Keratinocyte (primary cell): Measurements from ENCODE around the gene MXRA8. TPM values are rescaled to one million over a fixed set of nuclear protein-coding genes. Genes with fewer than 3 reads are reported as not detected.

Experiments
- DNase-seq: peaks from one replicate; pipeline ENCODE4 v3.0.0-alpha.2; 2011; ENCODE audit warnings: low read depth, missing footprints, low spot score
- FAIRE-seq: peaks from 2 replicates; lab custom pipeline; 2011; peaks lifted over from hg19 to GRCh38; lab: Jason Lieb, UNC
- H2AFZ ChIP-seq: 2 replicates; pipeline ENCODE4 v1.6.0; 2012; ENCODE audit warnings: low read length, control low read depth, inconsistent platforms; ENCODE audit not compliant: control insufficient read depth
- H3K27ac ChIP-seq: 2 replicates; pipeline ENCODE4 v1.5.1; 2011; ENCODE audit warnings: low read length; ENCODE audit not compliant: control insufficient read depth, insufficient read depth
- H3K27me3 ChIP-seq: 3 replicates; pipeline ENCODE4 v1.6.0; 2011; ENCODE audit warnings: low read length; ENCODE audit not compliant: control insufficient read depth, insufficient read depth; ENCODE audit errors: extremely low read depth
- H3K36me3 ChIP-seq, 2 experiments: 2 replicates in 1 of 2; 3 replicates in 1 of 2; pipeline ENCODE4 v1.5.1; 2011; ENCODE audit warnings: low read length in 2 of 2, mild to moderate bottlenecking in 1 of 2; ENCODE audit not compliant: control insufficient read depth in 2 of 2, insufficient read depth in 2 of 2; ENCODE audit errors: extremely low read depth in 1 of 2
- H3K4me1 ChIP-seq: 3 replicates; pipeline ENCODE4 v1.5.1; 2011; ENCODE audit warnings: low read length; ENCODE audit not compliant: control insufficient read depth, insufficient read depth; ENCODE audit errors: extremely low read depth
- H3K4me2 ChIP-seq: 3 replicates; pipeline ENCODE4 v1.6.0; 2011; ENCODE audit warnings: low read depth, low read length; ENCODE audit not compliant: control insufficient read depth, insufficient read depth; ENCODE audit errors: extremely low read depth
- H3K4me3 ChIP-seq, 3 experiments: fragments of 200-600 bp in 1 of 3; sonication (generic) in 1 of 3; 2 replicates in 2 of 3; 3 replicates in 1 of 3; pipeline ENCODE4 v1.5.1; 2011 to 2016; ENCODE audit warnings: low read length in 3 of 3, mild to moderate bottlenecking in 3 of 3, control low read depth in 2 of 3, inconsistent platforms in 1 of 3, low read depth in 1 of 3, mixed read lengths in 1 of 3, mixed run types in 1 of 3, moderate library complexity in 1 of 3; ENCODE audit not compliant: control insufficient read depth in 2 of 3, insufficient read depth in 2 of 3; ENCODE audit errors: extremely low read depth in 1 of 3
- H3K79me2 ChIP-seq: 2 replicates; pipeline ENCODE4 v1.6.0; 2012; ENCODE audit warnings: low read length; ENCODE audit not compliant: control insufficient read depth, insufficient read depth
- H3K9ac ChIP-seq: 3 replicates; pipeline ENCODE4 v1.6.0; 2011; ENCODE audit warnings: low read length; ENCODE audit not compliant: control insufficient read depth, insufficient read depth; ENCODE audit errors: extremely low read depth
- H3K9me1 ChIP-seq: 3 replicates; pipeline ENCODE4 v1.6.0; 2011; ENCODE audit warnings: low read length; ENCODE audit not compliant: control insufficient read depth, insufficient read depth; ENCODE audit errors: extremely low read depth
- H3K9me3 ChIP-seq: 2 replicates; pipeline ENCODE4 v1.5.1; 2012; ENCODE audit warnings: low read depth, low read length; ENCODE audit not compliant: control insufficient read depth
- H4K20me1 ChIP-seq: 3 replicates; pipeline ENCODE4 v1.6.0; 2011; ENCODE audit warnings: low read length; ENCODE audit not compliant: control insufficient read depth, insufficient read depth; ENCODE audit errors: extremely low read depth
- CTCF ChIP-seq, 3 experiments: IDR thresholded peaks in 1 of 3; conservative IDR thresholded peaks in 1 of 3; optimal IDR thresholded peaks in 1 of 3; 2 replicates in 2 of 3; 3 replicates in 1 of 3; pipeline versions ENCODE3 to v1.5.1; 2011; ENCODE audit warnings: low read length in 3 of 3, mild to moderate bottlenecking in 3 of 3, moderate library complexity in 2 of 3, control low read depth in 1 of 3, inconsistent platforms in 1 of 3; ENCODE audit not compliant: insufficient read depth in 2 of 3; ENCODE audit errors: extremely low read depth in 1 of 3
- EZH2 ChIP-seq: IDR thresholded peaks from one replicate; pipeline ENCODE4 v1.6.1; 2012; ENCODE audit warnings: inconsistent platforms, mild to moderate bottlenecking, low read length, moderate library complexity
- dilution Hi-C: fragments of 300-500 bp; cut with MboI; formaldehyde crosslinking; loops from one replicate; pipeline ENCODE4 v1.7.0; 2020; ENCODE audit warnings: low sequenced_read_pairs; ENCODE audit not compliant: extremely low pct_ligation_motif_present
- polyA plus RNA-seq, 5 experiments: library from polyadenylated mRNA; depleted of rRNA in 3 of 5; stranded (reverse) in 3 of 5; stranded (forward) in 1 of 5; unstranded in 1 of 5; fragments of >200 nt; gene quantifications; 1 replicate in 1 of 5; 2 replicates in 3 of 5; 3 replicates in 1 of 5; pipeline versions ENCODE4 v1.2.1 to v1.2.3, GENCODE V29; 2011 to 2012; ENCODE audit warnings: missing spikeins in 2 of 5, low read depth in 1 of 5, low replicate concordance in 1 of 5

Gene MXRA8
- polyA plus RNA-seq, 1 donor (not counting 4 experiments of a cell fraction or from before 2014, with no cell fraction given): not detected

- dilution Hi-C loops: no loop called here
- DNase-seq: no peak
Observed at GRCh38 chr1:1377540-1378205, 19.3 kb upstream of the MXRA8 start.

GRCh38 chr1:1376551-1377226 lies 18.3 kb upstream of the MXRA8 start:
- peaks cover 12% of the 10 kb centered on the region for H3K4me1 ChIP-seq
- no peaks in the 10 kb centered on the region for H3K27me3 ChIP-seq
- TF ChIP-seq EZH2 (no peak), CTCF (optimal IDR thresholded peaks at IDR 0.05 in 1 of 3, IDR thresholded peaks at IDR 0.05 in 1 of 3, conservative IDR thresholded peaks at IDR 0.05 in 1 of 3; ENCODE audit: extremely low read depth in 1 of 3, insufficient read depth in 2 of 3, low read length in 3 of 3) (no peak)
- no peak for FAIRE-seq
- no peak overlapping the region for H3K4me3 ChIP-seq
- dilution Hi-C loops: no loop called here
- H3K9ac ChIP-seq: no peak overlapping the region
- peaks cover under 1 to 18% of the 10 kb centered on the region in 2 experiments for H3K36me3 ChIP-seq
- DNase-seq: no peak
- no peaks in the 10 kb centered on the region for H4K20me1 ChIP-seq
- H2AFZ ChIP-seq: no peak overlapping the region
- no peaks in the 10 kb centered on the region for H3K9me1 ChIP-seq
- no peak overlapping the region for H3K4me2 ChIP-seq
- H3K27ac ChIP-seq: no peak overlapping the region
- peaks cover 26% of the 10 kb centered on the region for H3K79me2 ChIP-seq
- no peaks in the 10 kb centered on the region for H3K9me3 ChIP-seq

More at GRCh38 chr1:1377540-1378205, 19.3 kb upstream of the MXRA8 start:
- Histone ChIP-seq H3K27ac (no peak overlapping the region), H3K9me3 (no peaks in the 10 kb centered on the region), H3K9me1 (no peaks in the 10 kb centered on the region), H3K4me3 (no peak overlapping the region), H3K4me2 (no peak overlapping the region), H3K27me3 (no peaks in the 10 kb centered on the region), H4K20me1 (no peaks in the 10 kb centered on the region), H3K4me1 (peaks cover 12% of the 10 kb centered on the region), H2AFZ (no peak overlapping the region), H3K79me2 (peaks cover 22% of the 10 kb centered on the region), H3K36me3 (peaks cover 0 to 17% of the 10 kb centered on the region in 2 experiments), H3K9ac (no peak overlapping the region)
- no peak for FAIRE-seq
- no peak for TF ChIP-seq CTCF (optimal IDR thresholded peaks at IDR 0.05 in 1 of 3, IDR thresholded peaks at IDR 0.05 in 1 of 3, conservative IDR thresholded peaks at IDR 0.05 in 1 of 3; ENCODE audit: extremely low read depth in 1 of 3, insufficient read depth in 2 of 3, low read length in 3 of 3)
- TF ChIP-seq EZH2: no peak
